Measurements from ENCODE around the gene ARSD. TPM values are rescaled to one million over a fixed set of nuclear protein-coding genes. Genes with fewer than 3 reads are reported as not detected.

ARSD gene
- total and polyA plus RNA-seq, 2 of the 8 experiments (the other 6 are each of a cell fraction or from before 2014, with no cell fraction given), result 1.8 to 3.2 TPM

GRCh38 chrX:2931155-2931554, 2.0 kb upstream of the ARSD start:
- Histone ChIP-seq H2BK15ac (ENCODE audit: low read length) (no peak overlapping the region), H4K5ac (ENCODE audit: insufficient read length, low read depth, low read length) (no peak overlapping the region), H3K23me2 (ENCODE audit: low read depth, low read length) (no peaks in the 10 kb centered on the region; the same call in 1 of the 2 replicates), H3K4me3 (ENCODE audit: extremely low read depth in 1 of 4, insufficient read depth in 2 of 4, low read depth in 3 of 4, low read length in 4 of 4) (peak overlapping the region in 1 of 4 experiments; percentile 32; a peak in 1 of 8 replicates), H3K79me1 (ENCODE audit: low read depth, low read length) (no peaks in the 10 kb centered on the region), H3K27ac (ENCODE audit: low read depth, low read length) (no peak overlapping the region), H3K18ac (ENCODE audit: extremely low read depth, low read length) (peak overlapping the region; percentile 78), H3K4me2 (ENCODE audit: insufficient read depth in 1 of 2, low read depth in 2 of 2, low read length in 2 of 2) (peak overlapping the region; percentile 42 to 79; a peak in 3 of 4 replicates), H2BK120ac (replicated peaks; ENCODE audit: low read depth, low read length) (no peak overlapping the region), H4K91ac (replicated peaks; ENCODE audit: insufficient read length, low read length) (no peak overlapping the region), H4K8ac (ENCODE audit: extremely low read depth, insufficient read depth, low read length) (no peak overlapping the region), H3K14ac (ENCODE audit: insufficient read length) (no peak overlapping the region), H2BK12ac (ENCODE audit: low read depth, low read length) (no peak overlapping the region), H3K79me2 (ENCODE audit: control insufficient read depth in 1 of 2, insufficient read depth in 2 of 2, low read length in 2 of 2) (no peaks in the 10 kb centered on the region), H3K4ac (replicated peaks; ENCODE audit: insufficient read length, low read depth, low read length) (no peak overlapping the region), H2AFZ (ENCODE audit: low read length) (no peak overlapping the region), H3K4me1 (replicated peaks in 1 of 4; ENCODE audit: control insufficient read depth in 3 of 4, insufficient read depth in 4 of 4, low read length in 3 of 4) (peaks cover 0 to 12% (median 1%) of the 10 kb centered on the region in 4 experiments; a peak in 2 of 7 replicates), H4K20me1 (replicated peaks in 1 of 2; ENCODE audit: control insufficient read depth in 1 of 2, insufficient read depth in 2 of 2, low read length in 2 of 2) (no peaks in the 10 kb centered on the region), H3K23ac (ENCODE audit: insufficient read length) (no peak overlapping the region), H2BK20ac (ENCODE audit: low read length) (no peak overlapping the region), H2BK5ac (ENCODE audit: low read depth, low read length) (peak overlapping the region; percentile 71; the same call in 1 of the 2 replicates), H3K27me3 (replicated peaks in 1 of 4; ENCODE audit: control insufficient read depth in 3 of 4, extremely low read depth in 1 of 4, insufficient read depth in 3 of 4, low read length in 3 of 4) (no peaks in the 10 kb centered on the region), H3K9ac (replicated peaks in 1 of 4; ENCODE audit: extremely low read depth in 1 of 4, low read depth in 3 of 4, low read length in 3 of 4) (no peak overlapping the region), H3K36me3 (ENCODE audit: control insufficient read depth in 2 of 4, insufficient read depth in 4 of 4, low read length in 3 of 4) (no peaks in the 10 kb centered on the region), H3K56ac (replicated peaks; ENCODE audit: insufficient read length, low read depth, low read length) (no peak overlapping the region), H2AK5ac (ENCODE audit: low read depth, low read length) (no peak overlapping the region), H3K9me3 (ENCODE audit: insufficient read depth in 2 of 2, low read depth in 1 of 2, low read length in 1 of 2) (no peaks in the 10 kb centered on the region; a peak in 1 of 4 replicates)
- POLR2A ChIA-PET (ENCODE audit: partially characterized antibody), result no interaction called here
- DNase-seq (ENCODE audit: low read depth in 1 of 2, low spot score in 2 of 2), result no peak
- CTCF ChIA-PET (ENCODE audit: partially characterized antibody), result no interaction called here
- FAIRE-seq, result no peak
- 42% methylated on average over 2 of the region's 2 CpGs; no CpG with 5 or more reads in 1 of the 2 experiments for WGBS, 2 experiments (ENCODE audit: extremely low coverage in 1 of 2, insufficient coverage in 1 of 2, insufficient read length in 1 of 2, insufficient replicate concordance in 2 of 2, low coverage in 1 of 2, low lambda C conversion rate in 2 of 2, missing lambda C conversion rate in 1 of 2)
- TF ChIP-seq MAFK (IDR thresholded peaks at IDR 0.05; ENCODE audit: low read depth, low read length), result no peak
- TF ChIP-seq EZH2 (IDR thresholded peaks at IDR 0.05; ENCODE audit: low read depth, low read length, severe bottlenecking), result no peak
- TF ChIP-seq SRF (IDR thresholded peaks at IDR 0.05; ENCODE audit: low read depth, low read length), result no peak
- TF ChIP-seq KDM5A (IDR thresholded peaks at IDR 0.05; ENCODE audit: low read length), result no peak
- TF ChIP-seq USF2 (IDR thresholded peaks at IDR 0.05; ENCODE audit: low read length), result no peak
- no peak for TF ChIP-seq TBP (IDR thresholded peaks at IDR 0.05; ENCODE audit: low read depth, low read length)
- no peak for TF ChIP-seq GTF2F1 (IDR thresholded peaks at IDR 0.05; ENCODE audit: borderline replicate concordance, low read depth, low read length)
- TF ChIP-seq CHD2 (IDR thresholded peaks at IDR 0.05; ENCODE audit: low read length), result no peak
- TF ChIP-seq KDM1A (IDR thresholded peaks at IDR 0.05; ENCODE audit: borderline replicate concordance, low read length), result no peak
- TF ChIP-seq TAF7 (optimal IDR thresholded peaks at IDR 0.05; ENCODE audit: borderline replicate concordance, low read depth, low read length), result no peak
- TF ChIP-seq ATF2 (IDR thresholded peaks at IDR 0.05; ENCODE audit: low read length), result no peak
